Lung (tissue), 12 donors: Measurements from ENCODE around the gene ADIG. TPM values are rescaled to one million over a fixed set of nuclear protein-coding genes. Genes with fewer than 3 reads are reported as not detected.

Experiments
- ATAC-seq: fragments of 200-7000 bp; cut with Tn5 transposase; one replicate; pipeline ENCODE4 v1.9.1; 2020; ENCODE audit warnings: moderate number of reproducible peaks; ENCODE audit not compliant: insufficient read depth, low FRiP score
- DNase-seq, 3 donors: peaks; one replicate each; pipeline ENCODE4 v3.0.0-alpha.2; 2013 to 2017
- H3K27ac ChIP-seq, 2 donors: one replicate each; pipeline ENCODE4 v1.5.1; 2013; ENCODE audit warnings: mild to moderate bottlenecking in 2 of 2, moderate library complexity in 2 of 2, control low read depth in 1 of 2, inconsistent platforms in 1 of 2, low read depth in 1 of 2, low read length in 1 of 2
- H3K27me3 ChIP-seq, 3 donors: one replicate each; pipeline ENCODE4 v1.5.1; 2013; ENCODE audit warnings: low read length in 2 of 3; ENCODE audit not compliant: control insufficient read depth in 3 of 3, insufficient read depth in 3 of 3
- H3K36me3 ChIP-seq, 4 donors: one replicate each; pipeline ENCODE4 v1.5.1; 2013; ENCODE audit warnings: low read length in 4 of 4, mild to moderate bottlenecking in 1 of 4, moderate library complexity in 1 of 4; ENCODE audit not compliant: control insufficient read depth in 4 of 4, insufficient read depth in 4 of 4
- H3K4me1 ChIP-seq, 5 donors: one replicate each; pipeline ENCODE4 v1.5.1; 2013; ENCODE audit warnings: low read length in 5 of 5, mild to moderate bottlenecking in 2 of 5, moderate library complexity in 1 of 5; ENCODE audit not compliant: control insufficient read depth in 5 of 5, insufficient read depth in 5 of 5
- H3K4me3 ChIP-seq: one replicate; pipeline ENCODE4 v1.5.1; 2013; ENCODE audit warnings: mild to moderate bottlenecking, control low read depth, moderate library complexity
- H3K9ac ChIP-seq, 2 donors: one replicate each; pipeline ENCODE4 v1.5.1; 2013; ENCODE audit warnings: low read length in 2 of 2, control low read depth in 1 of 2; ENCODE audit not compliant: insufficient read depth in 1 of 2
- H3K9me3 ChIP-seq, 4 donors: one replicate each; pipeline ENCODE4 v1.5.1; 2013; ENCODE audit warnings: low read length in 3 of 4, mild to moderate bottlenecking in 1 of 4, moderate library complexity in 1 of 4; ENCODE audit not compliant: control insufficient read depth in 4 of 4, insufficient read depth in 3 of 4
- WGBS, 2 donors: extraction: QIAGEN DNeasy Blood & Tissue Kit; methylation state at CpG; one replicate each; pipeline ENCODE4 v1.1.7; 2013; 5-methylcytosine and 5-hydroxymethylcytosine counted together
- polyA plus RNA-seq, 2 donors: library from polyadenylated mRNA; stranded (reverse); fragments of 200-250 nt; gene quantifications; one replicate each; pipeline ENCODE4 v1.2.1, GENCODE V29; 2013
- total RNA-seq, 2 donors: library from RNA; depleted of rRNA in 1 of 2; stranded (reverse); fragments of >200 nt in 1 of 2; gene quantifications; one replicate each; pipeline ENCODE4 v1.2.1, GENCODE V29; 2014 to 2021
- TF ChIP-seq, protein P1 (sequence below): IDR thresholded peaks from 2 replicates; pipeline ENCODE4 v1.5.1; 2012; ENCODE audit warnings: mild to moderate bottlenecking; ENCODE audit errors: control extremely low read depth, extremely low read depth
- donor health status: control.
- donor health status: control.
- donor health status: Bipolar disorder and iron deficiency.
- donor health status: healthy.
- donor health status: DM: yes; HTN: yes; CAD: no.

ADIG gene
- total and polyA plus RNA-seq, 4 donors, result not detected

GRCh38 chr20:38600057-38600456 is 19.1 kb downstream of the ADIG start:
- H3K9me3 ChIP-seq, result peaks cover 0 to 4% (median 0%) of the 10 kb centered on the region in 4 donors
- H3K9ac ChIP-seq, result no peak overlapping the region
- H3K4me1 ChIP-seq, result peaks cover 0 to 3% (median 0%) of the 10 kb centered on the region in 5 donors
- WGBS, 2 donors, result 97 to 100% methylated on average over 1 of the region's 1 CpG
- TF ChIP-seq, protein P1, sequence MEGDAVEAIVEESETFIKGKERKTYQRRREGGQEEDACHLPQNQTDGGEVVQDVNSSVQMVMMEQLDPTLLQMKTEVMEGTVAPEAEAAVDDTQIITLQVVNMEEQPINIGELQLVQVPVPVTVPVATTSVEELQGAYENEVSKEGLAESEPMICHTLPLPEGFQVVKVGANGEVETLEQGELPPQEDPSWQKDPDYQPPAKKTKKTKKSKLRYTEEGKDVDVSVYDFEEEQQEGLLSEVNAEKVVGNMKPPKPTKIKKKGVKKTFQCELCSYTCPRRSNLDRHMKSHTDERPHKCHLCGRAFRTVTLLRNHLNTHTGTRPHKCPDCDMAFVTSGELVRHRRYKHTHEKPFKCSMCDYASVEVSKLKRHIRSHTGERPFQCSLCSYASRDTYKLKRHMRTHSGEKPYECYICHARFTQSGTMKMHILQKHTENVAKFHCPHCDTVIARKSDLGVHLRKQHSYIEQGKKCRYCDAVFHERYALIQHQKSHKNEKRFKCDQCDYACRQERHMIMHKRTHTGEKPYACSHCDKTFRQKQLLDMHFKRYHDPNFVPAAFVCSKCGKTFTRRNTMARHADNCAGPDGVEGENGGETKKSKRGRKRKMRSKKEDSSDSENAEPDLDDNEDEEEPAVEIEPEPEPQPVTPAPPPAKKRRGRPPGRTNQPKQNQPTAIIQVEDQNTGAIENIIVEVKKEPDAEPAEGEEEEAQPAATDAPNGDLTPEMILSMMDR, result no peak
- no peaks in the 10 kb centered on the region for H3K36me3 ChIP-seq
- no peak overlapping the region for H3K27ac ChIP-seq
- DNase-seq (no peak), ATAC-seq (no peak)
- no peak overlapping the region for H3K4me3 ChIP-seq
- peaks cover 0 to 22% (median 18%) of the 10 kb centered on the region in 3 donors for H3K27me3 ChIP-seq

DNA sequence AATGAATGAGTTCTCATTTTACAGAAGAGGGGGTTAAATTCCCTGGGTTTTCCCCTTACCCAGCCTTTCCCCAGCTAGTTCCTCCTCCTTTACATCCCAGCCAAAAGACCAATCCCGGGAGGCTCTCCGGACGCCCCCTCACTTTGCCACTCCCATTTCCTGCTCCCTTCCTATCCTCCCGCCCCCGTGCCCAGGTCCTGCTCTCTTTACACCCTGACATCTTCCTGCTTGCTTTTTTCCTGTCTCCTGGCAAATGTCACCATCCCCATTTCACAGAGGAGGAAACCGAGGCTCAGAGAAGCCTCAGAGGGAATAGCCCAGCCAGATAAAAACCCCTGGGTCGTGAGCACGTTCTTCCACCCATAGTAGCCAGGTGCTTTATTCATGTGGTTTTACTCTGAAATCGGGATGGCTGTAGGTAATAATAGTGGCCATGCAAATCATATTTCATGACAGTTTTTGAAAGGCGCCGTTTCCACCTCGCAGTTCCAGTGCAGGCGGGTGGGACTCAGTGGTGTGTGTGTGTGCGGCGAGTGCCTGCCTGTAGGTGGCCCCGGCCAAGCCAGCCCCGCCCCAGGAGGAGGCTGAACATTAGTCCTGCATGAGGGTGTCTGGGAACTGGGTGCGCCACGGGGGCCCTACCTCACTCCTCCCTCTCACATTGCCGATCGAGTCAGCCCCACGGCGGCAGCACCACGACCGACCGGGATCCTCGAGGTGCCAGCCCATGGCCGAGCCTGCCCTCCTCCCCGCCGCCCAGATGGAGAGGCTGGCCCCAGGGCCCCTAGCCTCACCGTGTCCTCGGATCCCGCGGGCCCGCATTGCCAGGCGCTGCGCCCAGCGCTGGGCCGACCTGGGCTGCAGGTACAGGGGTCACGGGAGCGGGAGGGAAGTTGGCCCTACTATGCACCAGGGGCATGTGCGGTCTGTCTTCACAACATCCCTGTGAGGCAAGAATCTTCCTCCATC is 20.5 kb downstream of the ADIG start, which contains the start of gene ARHGAP40:
Gene ARHGAP40, plus strand, starts transcription at position 594 of the 969 bp plus-strand sequence.
- peaks cover 0 to 23% (median 18%) of the 10 kb centered on the region in 3 donors for H3K27me3 ChIP-seq
- no peak within 1 kb of the TSS for H3K4me3 ChIP-seq
- no peaks in the 10 kb centered on the region for H3K36me3 ChIP-seq
- TF ChIP-seq, protein P1, result no peak
- WGBS, 2 donors, result 9 to 10% methylated on average over 42 of the region's 42 CpGs
- H3K27ac ChIP-seq, result no peak within 1 kb of the TSS
- peaks cover 0 to 3% (median 0%) of the 10 kb centered on the region in 5 donors for H3K4me1 ChIP-seq
- DNase-seq (peak in 1 of 3 donors; percentile 42), ATAC-seq (no peak)
- no peak within 1 kb of the TSS for H3K9ac ChIP-seq
- H3K9me3 ChIP-seq, result peaks cover 0 to 4% (median 0%) of the 10 kb centered on the region in 4 donors

- WGBS, 2 donors, result 25 to 35% methylated on average over 5 of the region's 5 CpGs
- Histone ChIP-seq H3K27me3 (peaks cover 0 to 29% (median 18%) of the 10 kb centered on the region in 3 donors), H3K9ac (no peak overlapping the region), H3K4me3 (no peak overlapping the region), H3K4me1 (peaks cover 0 to 3% (median 0%) of the 10 kb centered on the region in 5 donors), H3K36me3 (no peaks in the 10 kb centered on the region), H3K9me3 (peaks cover 0 to 4% (median 0%) of the 10 kb centered on the region in 4 donors), H3K27ac (no peak overlapping the region)
- DNase-seq (no peak), ATAC-seq (no peak)
- TF ChIP-seq, protein P1, result no peak
These were observed 21.2 kb downstream of the ADIG start for GRCh38 chr20:38602185-38602581.
